M059J (cell line): ENCODE results near the gene ART1. TPM values are rescaled to one million over a fixed set of nuclear protein-coding genes. Genes with fewer than 3 reads are reported as not detected.
"Not testable (repeated sequence)": the region's sequence is repeated elsewhere in the genome, so short reads cannot be mapped to it uniquely, and the experiment has no call there.

ENCODE experiments used
- DNase-seq: peaks from one replicate; pipeline ENCODE4 v3.0.0-alpha.2; 2012; ENCODE audit warnings: low read depth
- total RNA-seq: library from RNA; depleted of rRNA; stranded (reverse); fragments of >200 nt; shearing (Covaris generic); gene quantifications from 2 replicates; pipeline ENCODE4 v1.2.3, GENCODE V29; 2014; rRNA removed

The ART1 gene
- total RNA-seq: not detected in 2 replicates

DNA sequence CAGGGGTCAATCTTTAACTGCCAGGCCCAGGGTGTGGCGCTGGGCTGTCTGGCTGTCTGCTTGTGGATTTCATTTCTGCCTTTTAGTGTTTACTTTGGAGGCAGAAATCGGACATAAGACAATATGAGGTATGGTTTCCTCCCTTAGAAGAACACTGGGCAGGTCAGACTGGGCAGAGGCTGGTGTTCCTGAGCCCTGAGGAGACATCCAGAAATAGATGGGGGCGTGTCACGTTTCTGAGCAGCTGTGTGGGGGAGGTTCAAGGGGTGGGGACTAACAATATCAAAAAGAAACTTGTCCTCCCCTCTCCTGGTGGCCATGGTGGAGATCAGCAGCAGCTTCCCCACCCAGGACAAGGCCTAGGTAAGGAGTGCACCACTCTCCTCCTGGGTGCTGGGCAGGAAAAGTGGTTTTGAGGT is at the start of gene ART1:
TSS of gene ART1 (plus strand) at position 312 of the 419 bp plus-strand sequence. CDS start 14,086 bp downstream, outside the sequence.
- DNase-seq: no peak

GRCh38 chr11:3597743-3598142 is 47.2 kb upstream of the ART1 start:
- DNase-seq: not testable (repeated sequence)

GRCh38 chr11:3600201-3600600 is 44.7 kb upstream of the ART1 start:
- not testable (repeated sequence) for DNase-seq

DNA sequence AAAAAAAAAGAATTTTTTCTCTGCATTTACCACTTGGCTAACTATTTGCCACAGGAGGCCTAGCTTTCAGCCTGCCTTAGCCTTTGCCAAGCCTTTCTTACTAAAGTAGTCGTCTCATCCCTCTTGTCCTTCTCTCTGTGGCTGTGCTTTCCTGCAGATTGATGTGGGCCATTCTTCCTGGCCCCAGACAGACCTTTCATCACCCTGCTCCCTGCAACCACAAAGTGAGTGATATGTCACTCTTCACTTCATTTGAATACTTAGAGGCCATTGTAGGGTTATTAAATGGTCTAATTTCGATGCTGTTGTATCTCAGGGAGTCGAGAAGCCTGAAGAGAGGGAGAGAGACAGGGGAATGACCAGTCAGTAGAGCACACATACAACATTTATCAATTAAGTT is 40.8 kb upstream of the ART1 start:
- DNase-seq: no peak

DNA sequence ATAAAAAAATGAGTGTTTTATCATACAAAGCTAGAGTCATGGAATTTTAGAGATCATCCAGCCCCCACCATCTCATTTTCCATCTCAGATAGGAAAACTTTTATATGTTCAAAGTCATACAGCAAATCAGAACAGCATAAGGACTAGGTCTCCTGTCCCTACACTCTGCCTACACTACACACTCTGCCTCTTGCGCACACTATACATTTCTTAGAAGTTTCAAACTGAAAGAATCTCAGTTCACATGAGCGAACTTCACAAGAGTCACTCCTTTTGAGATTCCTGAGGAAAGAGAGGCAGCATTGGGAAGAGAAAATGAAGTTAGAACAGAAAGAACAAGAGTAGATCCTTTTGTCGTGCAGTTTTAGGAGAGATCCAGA is 39.7 kb upstream of the ART1 start:
- DNase-seq: no peak

DNA sequence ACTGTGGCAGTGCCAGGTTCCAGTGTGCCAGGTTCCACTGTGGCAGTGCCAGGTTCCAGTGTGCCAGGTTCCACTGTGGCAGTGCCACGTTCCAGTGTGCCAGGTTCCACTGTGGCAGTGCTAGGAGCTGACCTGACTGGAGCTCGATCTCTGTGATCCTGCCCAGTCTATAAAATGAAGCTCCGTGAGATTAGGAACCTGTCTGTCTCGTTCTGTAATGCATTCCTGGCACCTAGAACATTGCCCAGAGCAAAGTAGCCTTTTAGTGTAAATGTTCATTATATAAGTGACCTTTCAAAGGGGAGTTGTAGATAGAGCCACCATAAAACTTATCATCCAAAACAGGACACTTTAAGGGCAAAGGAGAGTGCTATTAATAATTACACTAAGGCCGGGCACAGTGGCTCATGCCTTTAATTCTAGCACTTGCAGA is 39.1 kb upstream of the ART1 start:
- DNase-seq: no peak

DNA sequence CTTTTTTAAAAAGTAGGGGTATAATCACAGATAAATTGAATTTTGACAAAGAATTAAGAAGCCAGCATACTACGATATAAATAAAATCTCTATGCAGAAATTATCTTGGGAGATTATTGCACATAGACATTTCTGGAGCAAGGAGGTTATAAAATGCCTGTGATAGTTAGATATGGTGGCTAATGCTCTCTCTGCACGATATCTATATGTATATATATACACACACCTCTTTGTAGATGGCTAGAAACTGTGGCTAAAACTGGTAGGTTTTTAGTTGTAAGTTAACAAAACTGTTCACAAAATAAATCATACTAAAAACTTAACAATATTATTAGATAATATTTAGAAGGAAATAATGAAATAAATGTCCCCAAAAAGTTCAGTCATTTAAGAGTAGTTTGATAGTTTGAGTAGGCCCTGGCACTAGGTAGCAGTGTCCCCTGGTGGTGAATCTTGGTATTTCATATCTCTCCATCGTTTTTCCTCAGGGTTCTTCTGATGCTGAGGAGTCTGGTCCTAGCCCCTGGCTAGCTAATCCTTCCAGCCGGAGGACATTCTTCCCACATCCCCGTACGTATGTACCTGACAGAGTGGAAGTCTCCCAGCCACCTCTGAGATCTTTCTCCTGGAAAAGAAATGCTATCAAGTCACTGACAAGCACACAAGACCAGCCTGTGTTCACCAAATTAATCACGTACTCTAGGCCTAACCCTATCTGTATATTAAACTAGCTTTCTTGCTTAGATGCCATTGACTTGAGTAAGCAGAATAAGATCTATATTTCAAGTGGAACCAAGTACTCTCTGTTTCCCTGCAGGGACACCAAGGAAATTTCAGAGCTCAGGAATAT is 35.3 kb upstream of the ART1 start:
- peak; percentile 49 for DNase-seq

DNA sequence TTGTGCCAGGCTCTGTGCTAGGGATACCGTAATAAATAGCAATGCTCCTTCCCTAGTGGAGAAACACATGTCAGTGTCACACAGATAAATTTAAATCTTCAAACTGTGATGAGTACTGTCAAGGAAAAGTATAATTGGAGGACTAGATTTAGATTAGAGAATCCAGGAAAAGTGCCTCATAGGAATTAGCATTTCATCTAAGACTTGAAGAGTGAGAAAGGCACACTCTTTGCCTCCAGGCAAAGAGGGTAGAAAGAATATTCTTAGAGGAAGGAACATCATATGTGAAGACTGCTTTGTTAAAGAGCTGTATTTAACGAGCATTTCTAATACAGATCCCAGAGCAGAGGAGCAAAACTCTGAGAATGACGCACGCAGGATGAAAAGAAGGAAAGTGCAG is 34.1 kb upstream of the ART1 start:
- DNase-seq: no peak

DNA sequence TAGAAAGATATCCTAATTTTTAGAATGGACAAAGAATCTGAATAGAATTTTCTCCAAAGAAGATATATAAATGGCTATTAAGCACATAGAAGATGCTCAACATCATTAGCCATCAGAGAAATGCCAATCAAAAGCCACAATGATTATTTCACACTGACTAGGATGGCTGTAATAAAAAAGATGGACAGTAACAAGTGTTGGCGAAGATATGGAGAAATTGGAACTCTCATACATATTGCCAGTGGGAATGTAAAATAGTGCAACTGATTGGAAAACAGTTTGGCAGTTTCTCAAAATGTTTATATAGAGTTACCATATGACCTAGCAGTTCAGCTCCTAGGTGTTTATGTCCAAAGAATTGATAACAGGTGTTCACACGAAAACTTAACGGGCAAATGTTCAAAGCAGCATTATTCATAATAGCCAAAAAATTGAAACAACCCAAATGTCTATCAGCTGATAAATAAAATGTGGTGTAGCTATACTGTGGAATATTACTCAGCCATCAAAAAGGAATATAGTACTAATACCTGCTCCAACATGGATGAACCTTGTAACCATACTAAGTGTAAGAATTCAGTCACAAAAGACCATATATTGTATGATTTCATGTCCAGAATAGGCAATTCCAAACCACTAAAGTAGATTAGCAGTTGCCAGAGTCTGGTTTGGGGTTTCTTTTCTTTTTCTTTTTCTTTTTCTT is 32.8 kb upstream of the ART1 start:
- no peak for DNase-seq

DNA sequence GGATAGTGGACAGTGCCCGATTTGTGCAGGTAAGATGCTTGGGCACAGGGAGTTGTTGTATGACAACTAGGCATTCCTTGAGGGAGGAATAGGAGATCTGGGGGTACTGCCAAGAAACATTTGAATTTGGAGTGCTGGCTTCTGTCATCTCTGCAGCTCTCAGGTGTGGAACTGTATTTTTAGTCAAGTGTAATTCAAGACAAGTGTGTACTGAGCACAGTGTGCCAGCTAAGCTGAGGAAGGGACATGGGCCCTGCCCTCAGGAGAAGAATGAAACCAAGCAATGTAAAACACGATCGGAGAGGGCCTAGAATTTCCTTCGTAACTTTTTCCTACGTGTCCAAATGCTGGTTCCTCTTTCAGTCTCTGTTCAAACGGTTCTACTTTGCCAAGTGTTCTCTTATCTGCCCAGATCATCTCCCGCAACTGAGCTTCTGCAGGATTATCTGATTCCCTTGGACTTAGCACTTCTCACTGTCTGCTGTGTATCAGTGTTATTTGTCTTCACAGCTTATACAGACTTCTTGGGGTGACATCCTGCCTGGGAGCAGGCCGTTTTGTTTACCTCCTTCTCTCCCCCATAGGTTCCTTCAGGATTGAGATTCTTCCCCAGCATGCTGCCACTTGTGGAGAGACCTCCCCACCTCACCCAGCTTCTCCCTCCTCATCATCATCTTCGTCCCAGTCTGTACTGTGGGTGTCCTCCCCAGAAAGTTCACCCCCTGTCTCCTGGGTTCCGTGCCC is 30.8 kb upstream of the ART1 start:
- no peak for DNase-seq

DNA sequence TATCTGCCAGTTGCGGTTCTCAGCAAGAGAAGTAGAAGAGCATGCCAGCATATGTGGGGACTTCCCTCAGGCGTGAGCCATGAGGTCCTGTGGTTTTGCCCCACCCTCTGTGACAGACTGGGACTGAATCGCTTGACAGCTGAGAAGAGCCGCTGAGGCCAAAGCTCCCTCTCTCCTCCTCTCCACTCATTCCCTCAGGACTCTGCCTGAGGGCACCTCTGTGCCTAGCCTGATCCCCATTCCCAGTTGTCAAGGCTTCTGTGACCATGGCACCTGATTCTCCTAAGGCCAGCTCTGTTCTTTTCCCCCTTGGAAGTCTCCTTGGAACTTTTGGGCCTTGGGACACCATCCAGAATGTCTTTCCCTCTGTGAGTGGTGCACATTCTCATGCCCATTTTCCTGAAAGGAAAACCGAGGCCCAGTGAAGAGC is 30.2 kb upstream of the ART1 start:
- DNase-seq: peak; percentile 68

DNA sequence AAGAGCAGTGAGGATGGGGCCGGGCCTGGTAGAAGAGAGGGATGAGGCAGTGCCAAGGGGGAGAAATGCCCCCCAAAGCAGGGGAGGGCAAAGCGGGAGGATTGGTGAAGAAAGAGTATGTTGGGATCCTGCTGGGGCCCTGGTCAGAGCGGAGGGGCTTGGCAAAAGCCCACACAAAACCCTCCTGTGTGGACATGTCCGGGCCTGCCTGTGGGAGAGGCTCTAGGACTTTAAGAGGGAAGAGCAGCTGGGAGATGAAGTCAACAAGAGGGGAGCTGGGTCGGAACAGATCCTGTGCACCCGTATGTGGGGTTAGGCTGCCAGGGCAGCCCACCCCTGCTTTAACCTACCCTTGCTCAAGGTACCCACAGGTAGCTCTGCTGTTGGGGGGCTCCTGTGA is 28.9 kb upstream of the ART1 start:
- no peak for DNase-seq

GRCh38 chr11:3616721-3617460 is 28.0 kb upstream of the ART1 start:
- no peak for DNase-seq

DNA sequence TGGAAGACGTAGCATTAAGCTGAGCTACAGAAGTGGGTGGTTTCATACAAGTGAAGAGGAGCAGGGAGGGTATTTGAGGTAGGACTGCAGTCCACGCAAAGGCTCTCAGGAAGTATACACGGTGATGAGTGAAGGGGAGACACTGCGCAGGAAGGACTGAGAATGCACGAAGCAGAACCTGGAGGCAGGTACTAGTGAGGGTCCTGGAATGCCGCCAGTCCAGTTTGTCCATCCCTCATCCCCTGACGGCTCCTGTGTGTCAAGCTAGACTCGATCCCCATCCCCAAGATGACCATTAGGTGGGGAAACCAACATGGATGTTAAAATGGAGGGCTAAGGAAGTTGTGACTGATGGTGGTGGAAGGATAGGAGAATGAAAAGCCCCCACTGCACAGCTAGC is 26.9 kb upstream of the ART1 start:
- no peak for DNase-seq

DNA sequence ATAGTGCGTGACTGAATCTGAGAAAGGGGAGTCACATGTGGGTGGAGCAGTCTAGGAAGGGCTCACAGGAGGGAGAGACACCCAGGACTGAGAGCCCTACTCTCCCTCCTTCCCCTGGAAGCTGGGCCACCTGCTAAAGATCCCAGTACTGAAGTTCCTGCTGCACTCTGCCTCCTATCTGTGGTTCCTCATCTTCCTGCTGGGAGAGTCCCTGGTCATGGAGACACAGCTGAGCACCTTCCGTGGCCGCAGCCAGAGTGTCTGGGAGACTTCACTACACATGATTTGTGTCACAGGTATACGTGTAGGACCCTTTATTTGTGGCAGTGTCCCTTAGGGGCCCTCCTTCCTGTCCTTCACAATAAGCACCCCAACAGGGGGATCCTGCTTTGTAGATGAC is 22.4 kb upstream of the ART1 start:
- DNase-seq: no peak

GRCh38 chr11:3623121-3623520 is 21.8 kb upstream of the ART1 start:
- DNase-seq: no peak

DNA sequence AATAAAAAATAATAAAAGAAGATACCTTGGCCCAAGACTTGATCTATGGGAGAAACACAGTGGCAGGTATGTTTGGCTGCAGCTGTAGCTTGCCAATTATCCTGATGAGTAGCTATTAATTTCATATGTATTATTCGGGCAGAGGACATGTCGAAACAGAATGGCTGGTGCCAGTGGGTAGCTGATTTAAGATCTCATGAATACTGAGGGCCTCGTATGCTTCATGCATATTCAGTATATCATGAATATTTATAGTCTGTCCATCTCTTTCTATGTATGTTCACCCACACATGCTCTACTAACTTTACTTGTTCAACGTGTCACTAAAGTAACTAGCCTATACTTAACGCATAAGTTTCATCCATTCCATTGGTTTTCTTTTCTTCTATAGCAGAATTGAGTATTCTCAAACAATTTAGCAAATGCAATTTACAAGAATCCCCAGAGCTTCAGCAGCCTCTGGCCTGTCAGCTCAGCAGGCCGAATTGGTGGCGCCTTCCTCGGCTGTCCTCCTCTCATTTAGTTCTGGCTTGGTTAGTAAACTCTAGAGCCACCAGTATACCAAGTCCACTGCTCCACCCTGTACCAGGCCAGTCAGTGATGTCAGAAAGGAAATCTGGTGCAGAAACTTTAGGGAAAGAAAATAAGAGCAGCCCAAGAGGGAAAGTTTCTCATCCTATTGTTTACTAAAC is 21.0 kb upstream of the ART1 start:
- DNase-seq: no peak

DNA sequence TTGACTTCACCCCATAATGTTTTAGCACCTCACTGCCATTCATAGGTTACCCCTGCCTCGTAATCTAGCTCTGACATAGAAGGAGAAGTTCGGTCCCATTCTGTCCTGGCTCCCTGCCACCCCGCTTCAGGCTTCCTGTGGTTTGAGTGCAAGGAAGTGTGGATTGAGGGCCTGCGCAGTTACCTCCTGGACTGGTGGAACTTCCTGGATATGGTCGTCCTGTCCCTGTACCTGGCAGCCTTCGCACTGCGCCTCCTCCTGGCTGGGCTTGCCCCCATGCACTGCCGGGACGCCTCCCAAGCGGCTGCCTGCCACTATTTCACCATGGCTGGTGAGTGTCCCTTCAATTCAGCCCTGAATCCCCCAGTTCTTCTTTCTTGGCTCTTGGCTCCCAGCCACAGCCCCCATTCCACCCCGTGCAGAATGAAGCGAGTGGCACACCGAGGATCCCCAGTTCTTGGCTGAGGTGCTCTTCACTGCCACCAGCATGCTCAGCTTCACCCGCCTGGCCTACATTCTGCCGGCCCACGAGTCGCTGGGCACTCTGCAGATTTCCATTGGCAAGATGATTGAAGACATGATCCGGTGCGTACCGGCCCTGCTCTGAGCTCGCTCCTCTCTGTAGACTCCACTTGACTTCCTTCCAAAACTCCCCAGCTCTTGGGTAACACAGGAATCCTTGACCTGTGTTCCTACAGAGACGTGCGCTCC is 18.5 kb upstream of the ART1 start:
- no peak for DNase-seq

DNA sequence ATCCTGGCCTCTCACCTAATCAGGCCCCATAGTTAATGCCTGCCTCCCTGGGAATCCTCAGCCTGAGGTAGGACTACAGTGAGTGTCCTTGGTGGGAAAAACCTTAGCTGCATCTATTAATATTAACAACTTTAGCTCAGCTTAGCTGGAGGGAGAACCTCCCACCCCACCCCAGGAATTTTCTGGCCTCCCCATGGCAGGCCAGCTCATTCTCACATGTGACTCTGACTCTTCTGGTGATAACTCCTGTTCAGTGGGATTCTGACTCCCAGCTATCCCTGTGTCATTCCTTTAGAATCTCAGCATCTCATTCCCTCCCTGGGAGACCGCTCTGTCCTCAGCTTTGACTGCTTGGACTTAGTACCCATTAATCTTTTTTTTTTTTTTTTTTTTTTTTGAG is 17.6 kb upstream of the ART1 start:
- DNase-seq: peak; percentile 78

- peak; percentile 24 for DNase-seq
These were observed 13.6 kb upstream of the ART1 start for GRCh38 chr11:3631331-3631730.
